ENCODE results near the gene VAMP4.

GRCh38 chr1:171740356-171740863 is 1.5 kb downstream of the VAMP4 start:
- TF ChIP-seq CTCF (IDR thresholded peaks at IDR 0.05) (no peak), EZH2 (IDR thresholded peaks at IDR 0.05) (no peak), EZH2phosphoT487 (IDR thresholded peaks at IDR 0.05) (no peak)

All from neural progenitor cell (in vitro differentiated cells).